Right lobe of liver (tissue), 6 donors: ENCODE data around the gene NEGR1. TPM values are rescaled to one million over a fixed set of nuclear protein-coding genes. Genes with fewer than 3 reads are reported as not detected.

Experiments used
- ATAC-seq, 4 donors: fragments of 200-7000 bp; cut with Tn5 transposase; one replicate each; pipeline ENCODE4 v1.9.1; 2020; ENCODE audit warnings: mild to moderate bottlenecking in 4 of 4, moderate library complexity in 4 of 4
- DNase-seq, 3 donors: peaks; one replicate each; pipeline ENCODE4 v3.0.0-alpha.2; 2020
- H3K27ac ChIP-seq, 3 donors: fragments of 200-600 bp; one replicate each; pipeline ENCODE4 v1.8.0; 2022
- H3K27me3 ChIP-seq, 2 donors: fragments of 200-600 bp; one replicate each; pipeline ENCODE4 v1.8.0; 2022
- H3K36me3 ChIP-seq, 4 donors: fragments of 200-600 bp; sonication (generic) in 1 of 4; one replicate each; pipeline versions ENCODE4 v1.5.1 to v1.8.0; 2017 to 2022; ENCODE audit warnings: control low read depth in 1 of 4
- H3K4me1 ChIP-seq, 4 donors: fragments of 200-600 bp; sonication (generic) in 1 of 4; one replicate each; pipeline versions ENCODE4 v1.5.1 to v1.8.0; 2017 to 2022; ENCODE audit warnings: control low read depth in 1 of 4
- H3K4me3 ChIP-seq, 3 donors: fragments of 200-600 bp; one replicate each; pipeline ENCODE4 v1.8.0; 2022
- H3K9me3 ChIP-seq, 4 donors: fragments of 200-600 bp; sonication (generic) in 1 of 4; one replicate each; pipeline versions ENCODE4 v1.5.1 to v1.8.0; 2017 to 2022; ENCODE audit warnings: control low read depth in 1 of 4
- CTCF ChIP-seq, 4 donors: fragments of 200-600 bp in 3 of 4; fragments of 450-650 bp in 1 of 4; IDR thresholded peaks; one replicate each; pipeline versions ENCODE4 v1.5.1 to v1.8.0; 2016 to 2022; ENCODE audit warnings: antibody characterized with exemption in 4 of 4, mild to moderate bottlenecking in 2 of 4
- POLR2A ChIP-seq: fragments of 450-650 bp; IDR thresholded peaks from one replicate; pipeline ENCODE4 v1.6.1; 2017; ENCODE audit warnings: antibody characterized with exemption, mild to moderate bottlenecking
- WGBS: methylation state at CpG from one replicate; pipeline ENCODE4 v1.1.6; 2018; ENCODE audit warnings: low coverage, low lambda C conversion rate; ENCODE audit not compliant: insufficient coverage; ENCODE audit errors: missing lambda C conversion rate; 5-methylcytosine and 5-hydroxymethylcytosine counted together
- intact Hi-C, 2 donors: fragments of 100-400 bp; cut with DNase I; formaldehyde crosslinking; loops; one replicate each; pipeline versions ENCODE4 v1.11.2 to v1.14.1; 2022
- long read RNA-seq: library from polyadenylated mRNA; unstranded; transcript quantifications from one replicate; pipeline ENCODE4 v2.0.0, GENCODE V29; 2019
- total RNA-seq, 6 experiments: library from RNA; depleted of rRNA in 2 of 6; stranded (reverse); fragments of >200 nt in 2 of 6; fragmentation: NEBNext Ultra II Directional in 3 of 6; extraction: Animal tissue kit (Norgen Biotek cat#: 25700) in 3 of 6; gene quantifications; one replicate each; pipeline versions ENCODE4 v1.1.0 to v1.2.4, GENCODE V29; 2016 to 2023
- donor health status: DM: no; HTN: yes; CAD: no.
- donor health status: DM: no; HTN: no; CAD: no.
- donor health status: DM: no; HTN: no; CAD: no.
- donor health status: DM: no; HTN: yes; CAD: no.
- donor health status: DM: no; HTN: yes; CAD: no.

NEGR1 gene
- total RNA-seq, result under 1 TPM; 0.02 to 0.31 (median 0.14) TPM
- long read RNA-seq, result 0 reads

DNA sequence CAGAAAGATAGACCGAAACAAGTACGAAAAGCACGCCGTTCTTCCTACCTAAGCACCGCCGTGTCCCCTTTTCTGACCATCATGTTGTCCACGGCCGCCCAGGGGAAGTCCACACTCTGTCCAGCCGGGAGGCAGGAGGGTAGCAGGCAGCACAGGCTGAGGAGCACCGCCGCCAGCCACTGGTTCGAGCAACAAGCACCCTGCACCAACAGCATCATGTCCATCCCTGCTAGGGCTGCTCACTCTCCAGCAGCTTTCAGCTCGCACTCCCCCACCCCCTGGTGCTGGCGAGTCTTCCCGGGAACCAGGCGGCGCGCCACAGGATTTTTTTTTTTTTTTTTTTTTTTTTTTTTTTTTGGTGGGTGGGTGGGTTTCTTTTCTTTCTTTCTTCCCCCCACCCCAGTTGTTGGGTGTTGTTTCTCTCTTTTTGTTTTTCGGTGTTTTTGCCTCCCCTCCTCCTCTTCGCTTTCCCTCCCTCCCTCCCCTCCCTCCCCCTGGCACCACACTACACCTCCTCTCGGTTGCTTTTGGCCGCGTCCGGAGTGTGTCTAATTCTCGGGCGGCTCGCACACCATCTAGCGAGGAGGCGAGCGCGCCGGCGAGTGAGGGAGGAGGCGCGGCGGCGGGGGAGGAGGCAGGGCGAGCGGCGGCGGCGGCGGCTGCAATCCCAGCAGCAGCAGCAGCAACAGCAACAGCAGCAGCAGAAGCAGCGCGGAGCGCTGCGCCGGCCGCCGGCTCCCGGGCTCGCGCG, at the start of gene NEGR1:
TSS of gene NEGR1 (minus strand) at position 269 of the 751 bp plus-strand sequence.
- peaks cover 0 to 7% (median 0%) of the 10 kb centered on the region in 4 donors for H3K4me1 ChIP-seq
- H3K27ac ChIP-seq, result peak within 1 kb of the TSS in 2 of 3 donors; percentile 27 to 30
- DNase-seq (peak; percentile 66 to 77 (median 76)), ATAC-seq (peak; percentile 84 to 96 (median 87))
- H3K36me3 ChIP-seq, result no peaks in the 10 kb centered on the region
- no peaks in the 10 kb centered on the region for H3K27me3 ChIP-seq
- H3K4me3 ChIP-seq, result peak within 1 kb of the TSS; percentile 46 to 64 (median 52)
- WGBS, result 3% methylated on average over 15 of the region's 54 CpGs
- TF ChIP-seq POLR2A, result no peak
- no peak for TF ChIP-seq CTCF (IDR thresholded peaks at IDR 0.05)
- H3K9me3 ChIP-seq, result no peaks in the 10 kb centered on the region
- intact Hi-C loops, result no loop called here

- TF ChIP-seq POLR2A (no peak), CTCF (IDR thresholded peaks at IDR 0.05) (no peak)
- ATAC-seq (no peak), DNase-seq (no peak)
- H3K27me3 ChIP-seq, result no peaks in the 10 kb centered on the region
- no CpG with 5 or more reads among the region's 2 CpGs for WGBS
- no peak overlapping the region for H3K27ac ChIP-seq
- H3K9me3 ChIP-seq, result no peaks in the 10 kb centered on the region
- no peak overlapping the region for H3K4me3 ChIP-seq
- H3K4me1 ChIP-seq, result no peaks in the 10 kb centered on the region
- H3K36me3 ChIP-seq, result no peaks in the 10 kb centered on the region
- intact Hi-C loops, result no loop called here
Measured at GRCh38 chr1:72326494-72326893, 44.2 kb upstream of the NEGR1 start.

GRCh38 chr1:72324451-72324850, 42.1 kb upstream of the NEGR1 start:
- DNase-seq, result no peak
- Histone ChIP-seq H3K4me1 (no peaks in the 10 kb centered on the region), H3K9me3 (no peaks in the 10 kb centered on the region), H3K27ac (no peak overlapping the region), H3K4me3 (no peak overlapping the region), H3K27me3 (no peaks in the 10 kb centered on the region), H3K36me3 (no peaks in the 10 kb centered on the region)
- no peak for ATAC-seq
- intact Hi-C loops, result no loop called here
- TF ChIP-seq CTCF (IDR thresholded peaks at IDR 0.05), result no peak
- no peak for TF ChIP-seq POLR2A
- WGBS, result no CpG with 5 or more reads among the region's 1 CpG

- Histone ChIP-seq H3K27ac (no peak overlapping the region), H3K36me3 (no peaks in the 10 kb centered on the region), H3K4me1 (no peaks in the 10 kb centered on the region), H3K9me3 (no peaks in the 10 kb centered on the region), H3K4me3 (no peak overlapping the region), H3K27me3 (no peaks in the 10 kb centered on the region)
- TF ChIP-seq POLR2A, result no peak
- no peak for TF ChIP-seq CTCF (IDR thresholded peaks at IDR 0.05)
- intact Hi-C loops, result no loop called here
- no CpG with 5 or more reads among the region's 3 CpGs for WGBS
- no peak for DNase-seq
- no peak for ATAC-seq
Measured at GRCh38 chr1:72322910-72323309, 40.6 kb upstream of the NEGR1 start.
